ENCODE measurements around the gene CLEC4M.
"Not testable (repeated sequence)": the region's sequence is repeated elsewhere in the genome, so short reads cannot be mapped to it uniquely, and the experiment has no call there.

The CLEC4M gene

GRCh38 chr19:7744199-7744786 lies 18.8 kb upstream of the CLEC4M start:
- no peak for TF ChIP-seq CTCF (IDR thresholded peaks at IDR 0.05; ENCODE audit: borderline replicate concordance, control extremely low read depth, extremely low read depth, insufficient read depth, missing control alignments)
- in situ Hi-C loops (cut with MboI; ENCODE audit: low sequenced_read_pairs, unreplicated experiment) = no loop called here
- no peak for DNase-seq (ENCODE audit: low spot score)

- DNase-seq (ENCODE audit: low spot score) = no peak
- in situ Hi-C loops (cut with MboI; ENCODE audit: low sequenced_read_pairs, unreplicated experiment) = no loop called here
- no peak for TF ChIP-seq CTCF (IDR thresholded peaks at IDR 0.05; ENCODE audit: borderline replicate concordance, control extremely low read depth, extremely low read depth, insufficient read depth, missing control alignments)
Observed at GRCh38 chr19:7744871-7745650, 18.0 kb upstream of the CLEC4M start.

- in situ Hi-C loops (cut with MboI; ENCODE audit: low sequenced_read_pairs, unreplicated experiment); DNase-seq (ENCODE audit: low spot score): not testable (repeated sequence)
Observed at GRCh38 chr19:7746306-7746705, 16.7 kb upstream of the CLEC4M start.

- TF ChIP-seq CTCF (IDR thresholded peaks at IDR 0.05; ENCODE audit: borderline replicate concordance, control extremely low read depth, extremely low read depth, insufficient read depth, missing control alignments) = no peak
- in situ Hi-C loops (cut with MboI; ENCODE audit: low sequenced_read_pairs, unreplicated experiment) = no loop called here
- DNase-seq (ENCODE audit: low spot score) = no peak
Observed at GRCh38 chr19:7746903-7747884, 15.8 kb upstream of the CLEC4M start, which contains the start of gene CD209. Gene CD209, minus strand, starts transcription at chr19:7747534. Its CDS starts 23 bp downstream, at chr19:7747511.

- no peak for DNase-seq (ENCODE audit: low spot score)
- no peak for TF ChIP-seq CTCF (IDR thresholded peaks at IDR 0.05; ENCODE audit: borderline replicate concordance, control extremely low read depth, extremely low read depth, insufficient read depth, missing control alignments)
- in situ Hi-C loops (cut with MboI; ENCODE audit: low sequenced_read_pairs, unreplicated experiment) = no loop called here
Observed at GRCh38 chr19:7748171-7748570, 14.9 kb upstream of the CLEC4M start.

- DNase-seq (ENCODE audit: low spot score) = no peak
- TF ChIP-seq CTCF (IDR thresholded peaks at IDR 0.05; ENCODE audit: borderline replicate concordance, control extremely low read depth, extremely low read depth, insufficient read depth, missing control alignments) = no peak
- in situ Hi-C loops (cut with MboI; ENCODE audit: low sequenced_read_pairs, unreplicated experiment) = no loop called here
Observed at GRCh38 chr19:7748756-7749155, 14.3 kb upstream of the CLEC4M start.

All from GM13976 (cell line).